Inflammatory macrophage (primary cell): ENCODE data around the gene GAB1.
"Not testable (repeated sequence)": the region's sequence is repeated elsewhere in the genome, so short reads cannot be mapped to it uniquely, and the experiment has no call there.

Experiments used
- DNase-seq, 2 donors: peaks; one replicate each; pipeline ENCODE4 v3.0.0-alpha.2; 2020 to 2022

Gene GAB1

DNA sequence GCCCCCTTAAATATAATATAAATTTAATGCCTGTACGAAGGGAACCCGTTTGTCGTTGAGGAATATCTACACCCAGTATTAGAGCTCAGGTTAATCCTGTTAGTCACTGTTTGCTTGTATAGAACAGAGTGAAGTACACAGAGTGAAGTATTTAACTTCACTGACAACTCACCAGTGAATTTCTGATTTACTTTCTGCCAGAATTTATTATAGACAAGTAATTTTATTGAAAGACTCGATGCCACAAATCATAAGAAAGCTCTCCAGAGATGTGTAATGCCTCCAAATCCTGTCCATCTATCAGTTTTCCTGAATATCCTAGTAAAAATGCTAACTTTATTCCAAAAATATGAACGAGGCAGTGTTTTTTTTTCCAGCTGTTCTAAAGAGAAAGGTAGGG is 1.6 kb downstream of the GAB1 start:
- no peak for DNase-seq

DNA sequence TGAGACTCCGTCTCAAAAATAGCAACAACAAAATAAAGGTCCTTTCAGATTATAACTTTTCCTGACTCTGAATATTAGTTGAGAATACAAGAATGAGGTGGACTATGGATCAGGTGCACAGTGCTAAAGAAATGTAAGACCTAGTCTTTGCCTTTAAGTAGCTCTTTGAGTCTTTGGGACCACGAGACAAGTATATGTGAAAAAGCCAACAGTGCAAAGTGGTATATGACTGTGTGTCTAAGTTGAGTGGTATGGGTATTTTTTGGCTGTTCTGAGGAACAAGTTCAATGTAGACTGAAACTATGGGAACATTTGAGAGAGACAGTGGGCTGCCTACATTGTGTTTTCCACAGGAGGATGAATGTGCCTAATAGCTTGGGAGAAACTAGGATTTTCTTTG is 2.8 kb downstream of the GAB1 start:
- no peak for DNase-seq

DNA sequence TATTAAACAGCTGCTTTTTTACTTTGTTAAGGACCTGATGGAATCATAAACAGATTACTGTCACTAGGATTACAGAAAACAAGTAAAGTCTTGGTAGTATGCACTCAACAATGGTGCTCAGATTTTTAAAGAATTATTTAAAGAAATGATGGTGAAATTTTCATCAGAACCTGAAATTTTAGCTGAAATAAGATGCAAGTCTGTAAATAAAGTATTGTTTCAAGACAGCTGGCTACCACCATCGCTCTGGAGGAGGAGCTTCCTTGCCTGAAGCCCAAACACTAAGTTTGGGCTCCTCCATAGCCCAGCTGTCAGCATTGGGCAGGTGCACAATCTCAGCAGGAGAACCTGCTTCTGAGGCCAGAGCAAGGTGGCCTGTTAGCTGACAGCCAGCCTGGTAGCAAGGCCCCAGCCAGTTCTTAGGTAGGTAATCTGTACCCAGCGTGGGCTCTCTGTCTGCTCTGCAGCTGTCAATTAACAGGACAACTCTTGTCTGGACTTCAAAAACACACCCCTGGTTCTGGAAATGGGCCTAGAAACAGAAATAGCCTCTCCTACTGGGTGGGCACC is 4.6 kb downstream of the GAB1 start:
- DNase-seq: no peak

DNA sequence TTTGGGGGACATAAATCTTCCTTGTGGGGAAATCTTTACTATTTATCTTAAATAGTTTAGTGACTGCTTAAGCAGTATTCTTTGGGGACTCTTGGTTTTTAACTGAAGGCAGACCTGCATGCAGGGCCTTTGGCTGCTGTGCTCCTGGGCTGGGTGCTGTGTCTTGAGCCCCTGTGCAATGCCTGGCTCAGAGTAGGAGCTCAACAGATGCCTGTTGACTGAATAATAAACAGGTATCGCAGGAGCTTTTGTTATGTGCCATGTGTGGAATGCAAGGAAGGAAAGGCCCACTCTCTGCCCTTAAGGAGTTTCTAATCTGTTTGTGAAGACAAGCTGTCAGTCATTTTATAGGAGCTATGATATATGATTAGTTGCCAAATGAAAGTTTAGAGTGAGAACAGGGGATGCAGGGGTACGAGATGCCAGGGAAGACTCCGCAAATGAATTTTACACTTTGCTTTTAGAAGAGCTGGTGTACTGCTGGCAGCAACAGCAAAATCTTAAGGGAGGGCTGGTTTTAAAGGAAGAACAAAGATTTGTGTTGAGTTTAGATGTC is 6.7 kb downstream of the GAB1 start:
- DNase-seq: no peak

DNA sequence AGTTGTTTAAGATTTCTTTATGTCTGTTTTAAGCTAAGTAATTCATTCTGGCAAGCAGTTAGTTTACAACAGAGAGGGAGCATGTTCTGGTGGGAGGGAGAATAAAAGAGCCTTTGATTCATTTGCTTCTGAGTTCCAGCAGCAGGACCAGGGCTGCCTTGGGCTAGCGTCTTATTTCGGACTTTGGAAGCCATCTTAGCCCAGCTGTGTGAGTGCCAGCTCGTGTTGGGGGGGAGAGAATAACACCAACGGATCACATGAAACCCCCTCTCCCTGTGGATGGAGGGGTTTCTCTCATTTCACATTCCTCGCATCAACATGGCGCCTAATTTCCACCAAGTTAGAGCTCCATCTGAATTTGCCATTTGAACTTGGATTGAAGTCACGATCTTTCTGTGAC is 7.4 kb downstream of the GAB1 start:
- DNase-seq: no peak

DNA sequence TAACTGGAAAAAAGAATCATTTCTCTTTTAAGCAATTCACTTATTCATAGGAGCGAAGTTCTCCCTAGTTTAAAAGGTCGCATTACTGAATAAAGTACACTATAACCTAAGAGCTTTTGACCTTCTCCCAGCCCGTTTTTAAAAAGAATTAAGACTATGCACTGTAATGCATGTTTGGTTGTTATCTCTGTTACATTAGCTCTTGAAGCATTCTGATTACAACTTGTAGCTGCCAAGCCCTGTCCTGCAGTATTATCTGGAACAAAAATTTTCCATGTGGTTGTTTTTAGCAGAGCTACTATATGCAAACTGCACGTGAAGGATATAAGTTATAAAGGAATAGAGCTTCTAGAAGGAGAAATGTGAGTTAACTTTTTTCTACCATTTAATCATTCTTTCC is 8.1 kb downstream of the GAB1 start:
- DNase-seq: no peak

DNA sequence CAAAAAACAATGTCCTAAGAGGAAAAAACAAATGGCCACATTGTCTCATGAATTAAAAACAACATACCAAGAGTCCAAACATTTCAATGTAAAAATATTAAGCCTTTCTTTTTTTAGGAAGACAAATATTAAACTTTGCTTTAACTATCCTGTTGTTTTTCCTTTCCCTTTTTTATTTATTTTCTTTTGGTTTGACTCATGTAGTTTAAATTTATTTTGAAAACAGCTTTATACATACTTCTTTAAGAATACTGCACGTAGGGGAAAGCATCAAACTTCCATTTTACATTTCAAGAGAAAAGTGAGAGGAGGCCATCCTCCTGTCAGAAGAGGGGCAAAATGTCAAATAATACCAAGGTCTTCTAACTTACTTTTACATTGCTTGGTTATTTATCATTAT is 8.7 kb downstream of the GAB1 start:
- no peak for DNase-seq

DNA sequence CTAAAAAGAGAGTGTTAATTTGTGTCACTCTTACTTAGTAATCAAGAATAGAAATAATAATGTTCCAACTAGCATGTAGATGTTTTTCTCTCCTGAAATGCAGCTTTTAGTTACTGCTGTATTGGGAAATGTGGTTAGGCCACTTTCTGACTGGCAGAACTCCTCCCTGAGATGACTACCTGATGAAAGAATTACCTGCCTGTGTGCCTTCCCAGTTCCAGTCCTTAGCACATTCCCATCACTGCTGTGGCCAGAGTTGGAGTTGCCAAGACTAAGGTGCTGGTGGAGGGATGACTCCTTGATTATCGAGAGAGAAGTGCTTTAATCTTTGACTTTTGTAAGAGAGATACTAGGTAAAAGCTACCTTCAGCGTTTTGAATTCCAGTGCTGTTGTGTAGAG is 9.5 kb downstream of the GAB1 start:
- no peak for DNase-seq

DNA sequence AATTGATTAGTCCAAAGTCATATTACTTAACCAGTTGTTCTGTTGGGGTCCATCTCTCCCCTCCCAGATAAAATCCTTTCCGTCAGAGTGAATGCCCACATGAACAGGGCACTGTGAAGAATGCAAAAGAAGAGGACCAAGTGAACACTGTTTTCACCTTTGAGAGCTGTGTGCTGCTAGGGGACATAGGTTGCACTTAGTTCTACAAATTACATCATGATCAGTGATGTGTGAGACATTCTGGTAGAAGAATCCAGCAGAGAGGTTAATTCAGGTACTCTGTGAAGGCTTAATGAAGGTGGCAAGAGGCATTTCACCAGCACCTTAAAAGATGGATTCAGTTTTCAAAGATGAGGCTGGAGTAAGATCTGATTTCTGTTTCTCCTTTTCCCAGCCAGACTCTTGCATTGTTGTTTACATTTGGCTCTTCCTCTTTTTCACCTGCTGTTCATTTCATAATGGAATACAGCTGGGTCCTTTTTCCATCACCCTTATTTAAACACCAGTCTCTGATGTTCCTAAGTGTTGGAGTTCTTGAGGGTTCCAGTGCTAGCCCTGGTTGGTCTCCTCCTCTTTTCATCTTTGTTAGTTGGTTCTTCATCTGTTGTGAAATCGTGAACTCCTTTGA is 10.9 kb downstream of the GAB1 start:
- peak in 1 of 2 donors; percentile 29 for DNase-seq

DNA sequence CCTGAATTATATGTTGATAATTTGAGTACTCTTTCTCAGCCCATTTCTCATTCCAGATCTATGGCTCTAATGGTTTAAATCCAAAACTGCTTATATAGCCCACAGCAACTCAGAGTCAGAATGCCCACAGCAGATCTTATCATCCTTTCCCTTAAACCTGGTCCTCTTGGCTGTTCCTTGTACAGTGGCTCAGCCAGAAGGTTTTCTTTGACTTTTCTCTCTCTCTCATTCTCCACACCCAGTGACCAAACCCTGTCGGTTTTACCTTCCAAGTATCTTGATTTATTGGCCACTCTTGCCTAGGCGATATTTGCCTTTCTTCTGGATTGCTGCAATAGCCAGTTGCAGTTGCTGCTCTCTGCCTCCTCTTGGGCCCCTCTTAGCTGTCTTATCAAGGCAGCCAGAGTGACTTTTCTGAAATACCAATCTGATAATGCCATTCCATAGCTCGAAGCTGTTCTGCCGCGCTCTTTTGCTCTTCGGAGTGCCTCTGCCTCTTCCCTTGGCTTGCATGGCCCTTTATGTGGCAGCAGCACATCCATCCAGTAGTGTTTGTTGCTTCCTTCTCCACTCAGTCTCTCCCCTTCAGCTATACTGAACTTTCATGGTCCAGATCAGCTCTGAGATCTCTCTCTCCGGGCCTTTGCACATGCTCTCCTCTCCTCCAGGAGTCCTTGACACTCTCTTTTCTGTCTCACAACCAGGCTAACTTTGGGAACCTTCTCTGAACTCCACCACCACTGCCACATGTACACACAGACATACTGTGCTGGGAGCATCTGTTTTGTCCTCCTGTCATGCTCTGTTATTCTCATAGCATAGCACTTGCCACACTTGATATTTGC is 11.8 kb downstream of the GAB1 start:
- DNase-seq: no peak

DNA sequence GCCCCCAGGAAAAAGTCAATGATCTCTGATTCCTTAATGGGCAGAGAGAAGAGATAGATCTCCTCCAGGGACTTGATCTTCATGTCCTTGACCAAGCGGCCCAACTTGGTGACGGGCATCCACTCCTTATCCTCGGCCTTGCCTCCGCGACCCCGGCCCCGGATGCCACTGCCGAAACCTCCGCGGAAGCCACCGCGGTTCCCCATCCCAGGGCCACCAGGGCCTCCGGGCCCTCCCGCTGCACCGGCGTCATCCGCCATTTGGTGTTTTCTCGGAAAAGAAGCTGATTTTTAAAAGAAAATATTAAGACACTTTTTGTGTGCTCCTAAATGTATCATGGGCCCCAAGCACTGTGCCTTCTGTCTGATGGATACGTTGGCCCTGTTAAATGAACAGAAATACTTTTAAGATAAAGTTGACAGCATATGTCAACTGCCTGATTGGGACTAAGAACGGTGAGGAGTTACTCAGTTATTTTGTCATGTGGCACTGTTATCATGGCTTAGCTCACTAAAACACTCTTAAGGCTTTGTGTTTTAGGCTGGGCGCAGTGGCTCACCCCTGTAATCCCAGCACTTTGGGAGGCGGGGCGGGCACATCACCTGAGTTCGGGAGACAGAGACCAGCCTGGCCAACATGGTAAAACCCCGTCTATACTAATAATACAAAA is 13.3 kb downstream of the GAB1 start:
- DNase-seq: not testable (repeated sequence)

DNA sequence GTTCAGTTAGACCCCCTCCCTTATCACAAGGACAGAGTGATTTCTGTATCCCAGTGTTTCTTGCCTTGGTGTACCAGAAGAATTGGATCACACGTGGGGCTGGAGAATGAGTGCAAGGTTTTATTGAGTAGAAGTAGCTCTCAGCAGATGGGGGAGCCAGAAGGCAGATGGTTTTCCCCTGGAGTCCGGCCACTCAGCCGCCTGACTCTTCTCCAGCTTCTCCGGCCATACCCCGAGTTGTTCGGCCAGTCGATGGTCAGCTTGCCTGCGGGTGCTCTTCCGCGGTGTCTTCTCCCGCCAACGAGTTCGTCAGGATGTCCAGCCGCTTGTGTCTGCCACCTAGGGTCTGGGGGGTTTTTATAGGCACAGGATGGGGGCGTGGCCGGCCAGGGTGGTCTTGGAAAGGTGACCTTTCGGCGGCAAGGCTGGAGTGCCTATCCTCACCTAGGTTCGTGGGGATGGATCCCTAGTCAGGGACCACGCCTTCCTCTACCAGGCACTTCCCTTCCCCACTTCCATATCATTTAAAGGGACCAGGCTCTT is 14.5 kb downstream of the GAB1 start:
- DNase-seq: no peak

DNA sequence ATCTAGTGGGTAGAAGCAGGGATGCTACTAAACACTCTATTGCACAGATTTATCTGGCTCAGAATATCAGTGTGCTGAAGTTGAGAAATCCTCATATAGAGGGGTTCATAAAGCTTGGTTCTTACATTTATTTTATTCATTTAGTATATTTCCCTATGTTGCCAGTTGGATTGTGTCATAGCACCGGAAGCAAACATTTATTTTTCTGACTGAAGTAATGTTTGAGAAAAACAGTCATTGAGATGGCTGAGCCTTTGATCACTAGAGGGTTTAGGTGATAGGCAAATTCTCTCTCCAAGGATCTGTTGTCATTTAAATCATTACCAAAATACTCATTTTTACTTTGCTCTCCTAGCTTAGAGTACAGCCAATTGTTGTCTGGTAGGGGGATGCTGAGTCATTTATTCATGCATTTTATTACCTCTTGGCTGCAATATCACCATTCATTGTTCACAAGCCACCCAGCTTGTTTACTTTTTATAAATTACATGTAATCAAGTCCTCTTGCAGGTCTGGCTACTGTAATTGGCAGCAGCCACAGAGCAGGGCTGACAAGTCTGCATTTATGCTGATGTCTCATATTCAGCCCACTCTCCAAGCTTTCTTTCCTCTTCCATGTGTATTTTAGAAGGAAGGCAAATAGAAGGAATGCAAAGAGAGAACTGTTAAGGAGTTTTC is 15.2 kb downstream of the GAB1 start:
- no peak for DNase-seq

DNA sequence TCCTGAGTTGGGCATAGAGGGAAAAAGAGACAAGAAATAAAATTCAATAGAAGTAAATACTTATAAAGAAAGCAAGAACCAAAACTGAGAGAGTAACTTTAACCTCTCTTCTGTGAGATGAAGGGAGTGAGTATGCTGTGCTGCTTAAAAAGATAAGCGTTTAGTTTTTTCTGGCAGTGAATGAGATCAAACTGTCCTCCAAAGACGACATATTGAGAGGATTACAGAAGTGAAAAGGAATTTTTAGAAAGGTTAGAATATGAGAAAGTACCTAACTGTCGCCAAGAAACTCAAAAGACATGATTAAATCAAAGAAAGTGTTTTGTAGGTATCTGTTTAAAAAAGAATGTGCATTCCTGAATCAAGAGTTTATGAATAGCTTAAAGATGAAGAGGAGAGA is 16.0 kb downstream of the GAB1 start:
- no peak for DNase-seq

DNA sequence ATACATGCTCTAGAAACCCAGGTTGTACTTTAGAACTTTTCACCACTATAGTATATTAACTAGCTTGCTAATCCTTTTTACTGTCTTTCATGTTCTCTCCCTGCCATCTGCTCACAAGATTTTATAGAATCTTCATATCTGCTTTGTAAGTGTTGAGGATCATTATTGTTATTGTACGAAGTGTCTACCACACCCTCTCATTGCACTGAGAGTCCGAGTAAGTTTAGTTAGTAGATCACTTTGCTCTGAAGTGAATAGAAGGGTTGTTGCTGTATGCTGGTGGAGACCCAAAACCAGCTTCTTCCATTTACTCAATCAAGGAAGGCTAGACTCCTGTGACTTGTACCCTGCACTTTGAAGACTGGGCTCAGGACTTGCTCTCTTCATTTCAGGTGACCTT is 17.1 kb downstream of the GAB1 start:
- DNase-seq: no peak

DNA sequence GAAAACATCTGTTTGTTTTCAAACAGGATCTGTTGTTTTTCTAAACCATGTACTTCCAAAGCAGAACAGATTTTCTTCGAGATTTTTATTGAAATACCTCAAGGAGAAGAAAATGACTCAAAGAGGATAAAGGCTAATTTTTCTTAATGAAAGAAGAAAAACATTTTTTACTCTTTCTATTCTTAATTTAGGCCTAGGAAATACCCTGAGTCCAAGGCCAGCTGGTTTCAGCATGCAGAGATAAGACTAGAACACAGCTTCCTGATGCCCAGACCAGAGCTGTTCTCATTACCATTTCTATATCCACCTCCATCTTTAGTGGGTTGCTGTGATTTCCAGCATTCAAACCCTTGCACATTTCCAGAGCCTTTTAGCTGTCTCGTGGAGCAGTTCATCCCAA is 18.3 kb downstream of the GAB1 start:
- no peak for DNase-seq

DNA sequence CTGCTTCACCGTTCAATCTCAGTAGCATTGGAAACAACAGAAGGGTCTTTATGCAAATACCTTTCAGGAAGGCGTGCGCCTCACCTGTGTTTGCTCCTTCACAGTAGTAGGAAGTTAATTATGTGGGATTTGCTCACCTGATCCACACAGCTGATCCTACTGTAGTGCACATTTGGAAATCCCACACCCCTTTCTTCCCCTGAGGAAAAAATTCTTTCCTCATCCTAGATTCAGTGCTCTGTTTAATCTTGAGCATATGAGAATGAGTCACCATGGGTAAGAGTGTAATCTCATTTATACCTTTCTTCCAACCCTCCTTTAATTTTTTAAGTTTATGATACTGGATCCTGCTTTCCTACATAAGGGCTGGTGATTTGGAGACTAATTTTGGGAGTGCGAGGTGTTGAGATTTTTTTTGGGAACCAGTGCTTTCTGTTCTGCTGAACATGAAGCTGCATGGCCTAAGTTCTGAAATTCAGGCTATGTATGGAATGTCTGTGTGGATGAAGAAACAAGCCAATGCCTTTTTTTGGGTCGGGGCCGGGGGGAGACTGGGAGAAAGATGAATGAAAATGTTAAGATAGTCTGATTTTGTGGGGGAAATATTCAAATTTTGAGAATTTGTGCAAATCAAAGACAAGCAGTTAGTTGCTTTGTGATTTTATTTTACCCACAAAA is 19.0 kb downstream of the GAB1 start:
- no peak for DNase-seq

DNA sequence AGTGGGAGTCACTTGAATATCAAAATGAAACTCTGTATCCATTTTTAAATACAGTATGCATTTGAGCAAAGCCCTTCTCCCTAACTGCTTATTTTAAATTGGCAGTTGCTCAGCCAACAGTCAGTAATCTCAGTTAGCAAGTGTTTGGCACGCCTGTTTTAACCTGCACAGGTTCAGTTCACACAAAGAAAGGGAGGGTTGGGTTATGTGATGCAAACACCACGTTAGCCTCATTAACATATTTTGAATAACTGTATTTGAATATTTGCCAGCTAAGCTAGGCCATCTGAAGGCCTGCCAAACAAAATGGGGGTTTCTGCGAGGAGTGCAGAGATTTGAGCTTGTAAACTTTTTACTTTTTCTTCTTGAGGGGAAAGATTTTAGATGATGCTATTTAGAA is 19.8 kb downstream of the GAB1 start:
- DNase-seq: no peak

DNA sequence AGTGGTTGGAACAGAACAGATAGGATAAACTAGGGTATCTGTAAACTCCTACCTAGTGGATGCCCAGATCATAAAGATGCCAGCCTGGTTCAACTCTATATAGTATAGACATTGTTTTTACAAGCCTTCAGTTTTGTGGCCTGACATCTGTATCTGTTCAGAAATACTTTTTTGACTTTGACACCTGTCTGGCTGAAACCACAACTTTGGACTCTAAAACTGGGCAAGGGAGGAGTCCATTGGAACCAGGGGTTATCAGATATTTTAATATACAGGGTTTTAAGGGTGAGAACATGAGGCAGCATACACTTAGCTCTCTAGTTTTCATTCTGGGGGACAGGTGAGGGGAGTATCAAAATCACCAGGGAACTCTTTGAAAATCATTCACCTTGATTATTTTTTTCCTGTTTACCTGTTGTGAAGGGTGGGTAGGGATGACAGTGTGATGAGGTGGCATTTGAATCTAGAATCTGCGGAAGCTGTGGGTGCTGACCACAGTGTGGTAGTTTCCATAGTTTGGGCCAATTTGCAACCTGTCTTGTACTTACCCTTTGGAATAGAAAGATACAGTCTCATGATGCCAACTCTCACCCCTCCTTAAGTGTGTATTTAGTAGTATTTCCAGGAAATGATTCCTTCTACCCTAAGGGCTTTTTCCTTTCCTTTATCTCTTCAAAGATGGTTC is 20.6 kb downstream of the GAB1 start:
- DNase-seq: no peak

DNA sequence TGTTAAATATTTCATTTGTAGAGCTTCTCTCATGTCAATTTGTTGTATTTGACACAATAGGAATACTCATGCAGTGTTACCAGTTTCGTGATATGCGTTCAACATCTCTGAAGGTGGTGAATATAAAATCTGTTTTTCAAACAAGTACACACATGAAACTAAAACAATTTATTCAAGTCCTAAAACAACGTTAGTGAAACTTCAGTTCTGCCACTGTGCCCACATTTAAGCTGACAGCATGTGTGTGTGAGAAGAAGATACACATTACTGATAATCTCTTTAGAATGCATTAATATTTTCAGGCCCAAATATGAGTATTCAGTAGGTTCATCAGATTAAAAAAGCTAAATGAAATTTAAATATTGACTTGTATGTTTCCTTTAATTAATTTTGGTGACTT is 21.7 kb downstream of the GAB1 start:
- DNase-seq: no peak
